Coronary artery (tissue), 2 donors: ENCODE measurements around the gene ST6GALNAC3.
"Not testable (repeated sequence)": the region's sequence is repeated elsewhere in the genome, so short reads cannot be mapped to it uniquely, and the experiment has no call there.

Source experiments
- DNase-seq: peaks from one replicate; pipeline ENCODE4 v3.0.0-alpha.2; 2017; ENCODE audit warnings: low spot score
- H3K27ac ChIP-seq, 2 donors: fragments of 200-600 bp; sonication (generic); one replicate each; pipeline ENCODE4 v1.5.1; 2016 to 2019
- H3K4me3 ChIP-seq: fragments of 200-600 bp; sonication (generic); 2 replicates; pipeline ENCODE4 v1.5.1; 2016; ENCODE audit warnings: mild to moderate bottlenecking, moderate library complexity
- TF ChIP-seq, protein P1 (sequence below): fragments of 200-600 bp; sonication (generic); IDR thresholded peaks from one replicate; pipeline ENCODE4 v1.5.1; 2019; ENCODE audit warnings: antibody characterized with exemption

ST6GALNAC3 gene

DNA sequence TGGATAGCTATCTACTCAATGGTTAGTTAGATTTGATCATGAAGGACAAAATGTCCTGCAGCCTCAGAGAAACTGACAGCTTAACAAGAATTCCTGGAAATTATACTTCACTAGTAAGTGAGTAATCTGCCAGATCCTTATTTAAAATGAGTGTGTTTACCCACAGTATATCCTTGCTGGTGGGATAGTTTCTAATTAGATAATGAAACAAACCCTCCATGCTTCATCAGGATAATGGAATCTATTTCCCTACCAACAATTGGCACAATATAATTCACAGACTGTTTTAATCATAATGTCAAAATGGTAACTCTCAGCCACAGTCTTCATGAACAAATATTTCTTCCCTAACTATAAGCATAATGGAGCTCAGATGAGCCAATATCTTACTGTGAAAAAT lies 553.4 kb downstream of the ST6GALNAC3 start:
- no peak overlapping the region for H3K4me3 ChIP-seq
- H3K27ac ChIP-seq = no peak overlapping the region
- TF ChIP-seq, protein P1, sequence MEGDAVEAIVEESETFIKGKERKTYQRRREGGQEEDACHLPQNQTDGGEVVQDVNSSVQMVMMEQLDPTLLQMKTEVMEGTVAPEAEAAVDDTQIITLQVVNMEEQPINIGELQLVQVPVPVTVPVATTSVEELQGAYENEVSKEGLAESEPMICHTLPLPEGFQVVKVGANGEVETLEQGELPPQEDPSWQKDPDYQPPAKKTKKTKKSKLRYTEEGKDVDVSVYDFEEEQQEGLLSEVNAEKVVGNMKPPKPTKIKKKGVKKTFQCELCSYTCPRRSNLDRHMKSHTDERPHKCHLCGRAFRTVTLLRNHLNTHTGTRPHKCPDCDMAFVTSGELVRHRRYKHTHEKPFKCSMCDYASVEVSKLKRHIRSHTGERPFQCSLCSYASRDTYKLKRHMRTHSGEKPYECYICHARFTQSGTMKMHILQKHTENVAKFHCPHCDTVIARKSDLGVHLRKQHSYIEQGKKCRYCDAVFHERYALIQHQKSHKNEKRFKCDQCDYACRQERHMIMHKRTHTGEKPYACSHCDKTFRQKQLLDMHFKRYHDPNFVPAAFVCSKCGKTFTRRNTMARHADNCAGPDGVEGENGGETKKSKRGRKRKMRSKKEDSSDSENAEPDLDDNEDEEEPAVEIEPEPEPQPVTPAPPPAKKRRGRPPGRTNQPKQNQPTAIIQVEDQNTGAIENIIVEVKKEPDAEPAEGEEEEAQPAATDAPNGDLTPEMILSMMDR = no peak
- DNase-seq = no peak

DNA sequence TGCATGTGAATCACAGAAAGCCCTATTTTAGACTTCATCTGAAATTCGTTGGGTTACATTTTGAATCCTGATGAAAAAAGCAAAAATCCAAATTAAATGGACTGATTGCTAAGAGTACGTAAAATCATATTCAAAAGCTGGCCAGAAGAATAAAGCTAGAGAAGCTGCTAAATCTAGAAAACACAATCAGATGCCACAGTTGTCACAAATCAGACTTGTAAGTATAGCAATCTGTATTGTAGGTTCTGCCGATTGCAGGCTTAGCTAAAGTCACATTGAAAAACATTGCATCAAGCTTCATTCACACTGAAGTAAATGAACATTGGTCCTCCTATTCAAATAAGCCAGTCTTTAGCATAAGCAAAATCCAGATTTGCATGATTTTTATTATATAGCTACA lies 557.6 kb downstream of the ST6GALNAC3 start:
- TF ChIP-seq, protein P1 = no peak
- Histone ChIP-seq H3K4me3 (no peak overlapping the region), H3K27ac (no peak overlapping the region)
- DNase-seq = no peak

DNA sequence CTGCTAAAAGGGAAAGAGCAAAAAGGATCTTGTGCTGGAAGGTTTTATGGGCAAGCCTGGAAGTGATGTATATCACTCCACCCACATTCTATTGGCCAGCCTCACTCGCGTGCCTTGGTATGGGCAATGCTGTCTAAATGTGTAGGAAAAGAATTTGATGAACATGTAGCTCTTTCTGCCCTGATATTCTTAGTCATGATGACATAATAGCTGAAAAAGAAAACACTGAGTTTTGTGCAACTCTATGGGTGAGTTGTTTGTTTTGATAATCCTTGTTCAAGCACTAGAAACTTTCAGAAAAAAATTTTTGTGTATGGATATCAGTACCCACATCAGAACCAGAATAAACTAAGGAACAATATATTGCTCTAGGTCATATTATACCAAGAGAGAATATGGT lies 561.2 kb downstream of the ST6GALNAC3 start:
- H3K27ac ChIP-seq = no peak overlapping the region
- no peak overlapping the region for H3K4me3 ChIP-seq
- TF ChIP-seq, protein P1 = no peak
- DNase-seq = no peak

DNA sequence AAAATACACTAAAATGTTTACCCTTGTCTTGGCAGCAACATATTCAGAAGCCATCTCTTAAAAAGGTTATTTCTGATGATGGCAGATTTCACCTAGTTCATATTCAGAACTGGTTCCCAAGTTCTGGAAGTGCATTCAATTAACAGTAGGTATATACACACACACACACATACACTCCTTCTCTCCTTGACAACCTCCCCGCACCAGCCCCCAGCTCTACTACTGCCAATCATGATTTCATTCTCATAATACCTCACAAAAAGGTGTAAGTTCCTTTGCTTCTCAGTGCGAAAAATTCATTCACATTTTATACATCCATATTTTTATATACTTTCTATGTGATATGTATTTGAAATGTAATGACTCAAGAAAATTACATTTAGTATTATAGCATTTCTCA lies 564.6 kb downstream of the ST6GALNAC3 start:
- no peak for DNase-seq
- no peak overlapping the region for H3K4me3 ChIP-seq
- TF ChIP-seq, protein P1 = no peak
- no peak overlapping the region for H3K27ac ChIP-seq

DNA sequence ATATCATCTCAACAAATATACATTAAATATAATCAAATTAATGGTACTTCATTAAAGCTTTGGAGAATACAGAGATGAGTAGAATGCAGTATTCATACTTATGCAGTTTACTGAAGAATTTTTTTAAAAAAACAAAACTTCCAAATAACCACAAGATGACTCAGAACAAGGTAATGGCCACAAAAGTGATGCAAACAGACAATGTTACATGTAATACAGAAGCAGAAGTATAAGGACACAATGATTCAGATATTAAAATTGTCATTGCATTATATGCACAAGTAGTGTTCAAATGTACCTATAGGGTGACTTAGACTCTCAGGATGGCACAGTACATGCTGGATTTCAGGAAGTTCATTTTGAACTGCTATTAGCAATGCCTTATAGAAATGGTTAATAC lies 565.5 kb downstream of the ST6GALNAC3 start:
- Histone ChIP-seq H3K27ac (no peak overlapping the region), H3K4me3 (no peak overlapping the region)
- DNase-seq = no peak
- TF ChIP-seq, protein P1 = no peak

DNA sequence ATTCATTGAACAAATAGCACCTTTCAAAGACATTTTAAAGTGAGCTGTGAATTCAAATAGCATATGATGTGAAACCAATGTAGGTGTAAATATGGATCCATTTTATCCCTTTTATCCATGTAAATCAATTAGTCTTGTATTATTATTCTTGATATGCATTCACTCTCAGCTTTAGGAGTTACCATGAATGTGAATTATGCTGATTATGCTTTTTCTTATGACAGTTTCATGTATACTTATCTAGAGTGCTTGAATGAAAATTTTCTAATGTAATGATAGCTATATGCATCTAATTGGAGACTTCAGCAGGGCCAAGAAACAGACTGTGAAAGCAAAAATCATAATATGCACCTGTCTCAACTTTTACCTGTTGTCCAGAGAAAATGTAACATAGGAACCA lies 566.2 kb downstream of the ST6GALNAC3 start:
- TF ChIP-seq, protein P1 = no peak
- H3K4me3 ChIP-seq = no peak overlapping the region
- no peak overlapping the region for H3K27ac ChIP-seq
- DNase-seq = no peak

DNA sequence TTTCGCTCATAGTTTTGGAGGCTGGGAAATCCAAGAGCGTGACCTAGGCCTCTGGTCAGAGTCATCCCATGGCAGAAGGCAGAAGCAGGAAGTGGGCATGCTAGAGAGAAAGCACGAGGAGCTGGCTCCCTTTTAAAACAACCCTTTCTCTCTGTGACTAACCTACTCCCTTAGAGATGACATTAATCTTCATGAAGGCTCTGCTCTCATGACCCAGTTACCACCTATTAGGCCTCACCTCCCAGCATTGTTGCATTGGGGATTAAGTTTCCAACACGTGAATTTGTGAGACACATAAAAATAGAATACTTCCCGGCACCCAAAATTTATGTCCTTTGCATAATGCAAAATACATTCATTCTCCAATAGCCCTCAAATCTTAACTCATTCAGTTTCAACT lies 569.6 kb downstream of the ST6GALNAC3 start:
- TF ChIP-seq, protein P1 = no peak
- H3K4me3 ChIP-seq = no peak overlapping the region
- DNase-seq = no peak
- no peak overlapping the region for H3K27ac ChIP-seq

DNA sequence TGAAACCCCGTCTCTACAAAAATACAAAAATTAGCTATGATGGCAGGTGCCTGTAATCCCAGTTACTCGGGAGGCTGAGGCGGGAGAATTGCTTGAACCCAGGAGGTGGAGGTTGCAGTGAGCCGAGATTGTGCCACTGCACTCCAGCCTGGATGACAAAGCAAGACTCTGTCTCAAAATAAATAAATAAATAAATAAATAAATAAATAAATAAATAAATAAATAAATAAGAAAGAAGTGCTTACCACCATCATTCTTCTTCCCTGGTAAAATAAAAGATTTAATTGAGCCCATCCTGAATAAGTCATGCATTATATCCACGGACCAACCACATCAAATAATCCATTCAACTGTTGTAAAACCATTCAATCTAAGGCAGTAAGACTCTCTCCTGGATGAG lies 578.3 kb downstream of the ST6GALNAC3 start:
- not testable (repeated sequence) for H3K27ac ChIP-seq, DNase-seq, H3K4me3 ChIP-seq
